Gastroesophageal sphincter (tissue), 4 donors: ENCODE results near the gene RIPPLY1. TPM values are rescaled to one million over a fixed set of nuclear protein-coding genes. Genes with fewer than 3 reads are reported as not detected.

Source experiments
- ATAC-seq: fragments of 150-250 bp; one replicate; pipeline ENCODE4 v1.9.1; 2016; ENCODE audit warnings: mild to moderate bottlenecking, moderate library complexity
- H3K27ac ChIP-seq, 4 donors: fragments of 200-600 bp; sonication (generic) in 3 of 4; 1 replicate in 3 of 4; 2 replicates in 1 of 4; pipeline ENCODE4 v1.5.1; 2016 to 2019
- H3K27me3 ChIP-seq: fragments of 200-600 bp; sonication (generic); one replicate; pipeline ENCODE4 v1.5.1; 2019
- H3K36me3 ChIP-seq, 2 donors: fragments of 200-600 bp; sonication (generic); one replicate each; pipeline ENCODE4 v1.5.1; 2019; ENCODE audit warnings: control low read depth in 1 of 2
- H3K4me1 ChIP-seq, 3 donors: fragments of 200-600 bp; sonication (generic); 1 replicate in 2 of 3; 2 replicates in 1 of 3; pipeline ENCODE4 v1.5.1; 2016 to 2019; ENCODE audit warnings: control low read depth in 2 of 3
- H3K4me3 ChIP-seq, 2 donors: fragments of 200-600 bp; sonication (generic); one replicate each; pipeline ENCODE4 v1.5.1; 2019; ENCODE audit warnings: mild to moderate bottlenecking in 1 of 2, moderate library complexity in 1 of 2
- H3K9me3 ChIP-seq, 3 donors: fragments of 200-600 bp; sonication (generic); one replicate each; pipeline ENCODE4 v1.5.1; 2017 to 2019; ENCODE audit warnings: control low read depth in 2 of 3
- EP300 ChIP-seq: sonication (generic); formaldehyde crosslinking; IDR thresholded peaks from one replicate; pipeline ENCODE4 v1.6.1; 2017; ENCODE audit warnings: antibody characterized with exemption, mild to moderate bottlenecking
- POLR2A ChIP-seq, 2 donors: fragments of 450-650 bp; IDR thresholded peaks; one replicate each; pipeline ENCODE4 v1.6.1; 2017; ENCODE audit warnings: antibody characterized with exemption in 2 of 2, mild to moderate bottlenecking in 2 of 2, moderate library complexity in 1 of 2
- POLR2AphosphoS5 ChIP-seq: sonication (generic); formaldehyde crosslinking; IDR thresholded peaks from one replicate; pipeline ENCODE4 v1.6.1; 2017; ENCODE audit warnings: antibody characterized with exemption
- WGBS, 2 donors: methylation state at CpG; one replicate each; pipeline ENCODE4 v1.1.5; 2018; ENCODE audit warnings: low coverage in 1 of 2; 5-methylcytosine and 5-hydroxymethylcytosine counted together
- total RNA-seq, 4 donors: library from RNA; depleted of rRNA; stranded (reverse); fragments of >200 nt; gene quantifications; one replicate each; pipeline ENCODE4 v1.1.0, GENCODE V29; 2016
- TF ChIP-seq, protein P1 (sequence below), 4 experiments: fragments of 200-600 bp in 2 of 4; fragments of 450-650 bp in 2 of 4; sonication (generic) in 1 of 4; IDR thresholded peaks; one replicate each; pipeline ENCODE4 v1.5.1; 2017 to 2019; ENCODE audit warnings: antibody characterized with exemption in 4 of 4, mild to moderate bottlenecking in 2 of 4, moderate library complexity in 2 of 4

Gene RIPPLY1
- total RNA-seq, 4 donors from 2014 or later: not detected

DNA sequence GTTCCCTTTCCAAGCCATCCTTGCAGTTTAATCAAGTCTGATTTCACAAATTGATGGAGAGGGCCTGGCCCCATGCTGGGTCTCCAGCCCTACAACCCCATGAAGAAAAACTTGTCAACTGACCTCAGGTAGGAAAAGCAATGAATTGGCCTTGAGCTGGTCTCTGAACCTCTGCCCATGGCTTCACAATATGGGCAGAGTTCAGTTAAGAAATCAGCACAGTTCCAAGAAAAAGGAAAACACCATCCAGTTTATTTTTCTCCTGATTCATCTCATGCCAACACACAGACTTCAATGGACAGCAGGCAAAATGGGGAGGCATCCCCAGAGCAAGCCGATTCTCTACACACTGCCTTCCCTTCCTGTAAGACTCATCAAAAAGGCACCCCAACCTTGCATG lies 3.3 kb downstream of the RIPPLY1 start:
- no peaks in the 10 kb centered on the region for H3K9me3 ChIP-seq
- no peak for ATAC-seq
- no peak overlapping the region for H3K27ac ChIP-seq
- no peaks in the 10 kb centered on the region for H3K36me3 ChIP-seq
- H3K4me3 ChIP-seq: no peak overlapping the region
- H3K4me1 ChIP-seq: peaks cover 0 to 20% (median 0%) of the 10 kb centered on the region in 3 donors
- TF ChIP-seq POLR2A (IDR thresholded peaks at IDR 0.05): no peak
- TF ChIP-seq POLR2AphosphoS5: no peak
- TF ChIP-seq, protein P1, sequence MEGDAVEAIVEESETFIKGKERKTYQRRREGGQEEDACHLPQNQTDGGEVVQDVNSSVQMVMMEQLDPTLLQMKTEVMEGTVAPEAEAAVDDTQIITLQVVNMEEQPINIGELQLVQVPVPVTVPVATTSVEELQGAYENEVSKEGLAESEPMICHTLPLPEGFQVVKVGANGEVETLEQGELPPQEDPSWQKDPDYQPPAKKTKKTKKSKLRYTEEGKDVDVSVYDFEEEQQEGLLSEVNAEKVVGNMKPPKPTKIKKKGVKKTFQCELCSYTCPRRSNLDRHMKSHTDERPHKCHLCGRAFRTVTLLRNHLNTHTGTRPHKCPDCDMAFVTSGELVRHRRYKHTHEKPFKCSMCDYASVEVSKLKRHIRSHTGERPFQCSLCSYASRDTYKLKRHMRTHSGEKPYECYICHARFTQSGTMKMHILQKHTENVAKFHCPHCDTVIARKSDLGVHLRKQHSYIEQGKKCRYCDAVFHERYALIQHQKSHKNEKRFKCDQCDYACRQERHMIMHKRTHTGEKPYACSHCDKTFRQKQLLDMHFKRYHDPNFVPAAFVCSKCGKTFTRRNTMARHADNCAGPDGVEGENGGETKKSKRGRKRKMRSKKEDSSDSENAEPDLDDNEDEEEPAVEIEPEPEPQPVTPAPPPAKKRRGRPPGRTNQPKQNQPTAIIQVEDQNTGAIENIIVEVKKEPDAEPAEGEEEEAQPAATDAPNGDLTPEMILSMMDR (IDR thresholded peaks at IDR 0.05): no peak
- no peak for TF ChIP-seq EP300
- 90% methylated on average over 1 of the region's 1 CpG; no CpG with 5 or more reads in 1 of the 2 donors for WGBS, 2 donors
- no peaks in the 10 kb centered on the region for H3K27me3 ChIP-seq

DNA sequence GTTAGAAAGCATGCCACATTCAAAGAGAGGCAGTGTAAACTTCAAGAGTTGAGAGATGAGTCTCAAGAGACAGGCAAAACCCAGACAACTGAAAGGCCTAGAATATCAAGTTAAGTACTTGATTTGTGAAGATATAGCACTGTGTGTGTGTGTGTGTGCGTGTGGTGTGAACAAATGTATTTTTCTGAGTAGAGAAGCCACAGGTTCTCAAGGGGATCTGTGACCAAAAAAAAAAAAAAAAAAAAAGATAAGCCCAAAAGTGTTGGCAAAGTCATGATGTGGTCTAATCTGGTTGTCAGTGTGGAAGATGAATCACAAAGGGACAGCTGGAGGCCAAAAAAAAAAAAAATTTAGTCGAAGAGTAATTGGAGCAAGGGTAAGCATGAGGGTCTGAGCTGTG lies 3.9 kb downstream of the RIPPLY1 start:
- TF ChIP-seq EP300 (no peak), POLR2AphosphoS5 (no peak), POLR2A (IDR thresholded peaks at IDR 0.05) (no peak)
- TF ChIP-seq, protein P1 (IDR thresholded peaks at IDR 0.05): no peak
- 25 to 54% methylated on average over 2 of the region's 2 CpGs for WGBS, 2 donors
- Histone ChIP-seq H3K4me3 (no peak overlapping the region), H3K9me3 (no peaks in the 10 kb centered on the region), H3K27me3 (no peaks in the 10 kb centered on the region), H3K4me1 (peaks cover 0 to 20% (median 0%) of the 10 kb centered on the region in 3 donors), H3K27ac (no peak overlapping the region), H3K36me3 (no peaks in the 10 kb centered on the region)
- no peak for ATAC-seq

DNA sequence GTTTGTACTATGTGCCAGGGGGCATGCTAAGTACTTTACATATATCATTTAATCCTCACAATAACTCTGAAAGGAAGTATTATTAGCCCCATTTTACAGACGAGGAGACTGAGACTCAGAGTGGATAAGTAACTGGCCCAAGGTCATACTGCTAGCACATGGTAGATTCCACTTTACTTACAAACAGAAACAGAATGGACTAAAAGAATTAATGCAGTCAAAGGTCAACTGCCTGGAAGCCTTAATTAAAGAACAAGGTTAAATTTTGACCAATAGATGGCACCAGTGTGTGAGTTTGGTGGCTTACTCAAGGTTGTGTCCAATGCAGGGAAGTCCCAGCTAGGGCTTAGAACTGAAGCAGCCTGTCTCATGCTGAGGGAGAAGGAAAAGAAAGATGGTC lies 4.7 kb downstream of the RIPPLY1 start:
- no peaks in the 10 kb centered on the region for H3K9me3 ChIP-seq
- ATAC-seq: no peak
- H3K4me1 ChIP-seq: peaks cover 0 to 14% (median 0%) of the 10 kb centered on the region in 3 donors
- H3K36me3 ChIP-seq: no peaks in the 10 kb centered on the region
- no peaks in the 10 kb centered on the region for H3K27me3 ChIP-seq
- TF ChIP-seq, protein P1 (IDR thresholded peaks at IDR 0.05): peak in 2 of 4 experiments; percentile 5 to 38
- TF ChIP-seq EP300 (no peak), POLR2A (IDR thresholded peaks at IDR 0.05) (no peak), POLR2AphosphoS5 (no peak)
- no peak overlapping the region for H3K27ac ChIP-seq
- H3K4me3 ChIP-seq: no peak overlapping the region
- WGBS, 2 donors: 38% methylated on average over 1 of the region's 1 CpG

DNA sequence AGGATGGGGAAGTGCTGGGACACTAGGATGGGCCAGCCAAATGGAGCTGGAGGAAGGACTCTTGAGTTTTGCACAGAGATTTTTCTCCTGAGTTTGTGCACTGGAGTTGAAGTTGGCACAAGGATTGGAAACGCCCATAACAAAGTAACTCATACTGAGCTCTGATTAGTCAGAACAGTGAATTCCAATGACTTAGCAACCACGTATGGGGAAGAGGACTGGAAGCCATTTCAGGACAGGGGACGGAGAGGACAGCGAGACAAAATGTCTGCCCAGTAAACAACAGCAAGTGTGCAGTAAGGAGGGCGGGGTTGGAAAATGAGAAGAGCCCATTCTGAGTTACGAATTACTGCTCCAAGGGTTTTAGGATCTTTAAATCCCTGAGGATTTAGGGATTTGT lies 5.9 kb downstream of the RIPPLY1 start:
- no peak overlapping the region for H3K4me3 ChIP-seq
- no peak overlapping the region for H3K27ac ChIP-seq
- H3K36me3 ChIP-seq: no peaks in the 10 kb centered on the region
- peaks cover 0 to 14% (median 0%) of the 10 kb centered on the region in 3 donors for H3K4me1 ChIP-seq
- ATAC-seq: no peak
- no peaks in the 10 kb centered on the region for H3K9me3 ChIP-seq
- no peak for TF ChIP-seq POLR2A (IDR thresholded peaks at IDR 0.05)
- TF ChIP-seq EP300: no peak
- TF ChIP-seq, protein P1 (IDR thresholded peaks at IDR 0.05): no peak
- TF ChIP-seq POLR2AphosphoS5: no peak
- WGBS, 2 donors: 70% methylated on average over 2 of the region's 6 CpGs; no CpG with 5 or more reads in 1 of the 2 donors
- H3K27me3 ChIP-seq: no peaks in the 10 kb centered on the region

DNA sequence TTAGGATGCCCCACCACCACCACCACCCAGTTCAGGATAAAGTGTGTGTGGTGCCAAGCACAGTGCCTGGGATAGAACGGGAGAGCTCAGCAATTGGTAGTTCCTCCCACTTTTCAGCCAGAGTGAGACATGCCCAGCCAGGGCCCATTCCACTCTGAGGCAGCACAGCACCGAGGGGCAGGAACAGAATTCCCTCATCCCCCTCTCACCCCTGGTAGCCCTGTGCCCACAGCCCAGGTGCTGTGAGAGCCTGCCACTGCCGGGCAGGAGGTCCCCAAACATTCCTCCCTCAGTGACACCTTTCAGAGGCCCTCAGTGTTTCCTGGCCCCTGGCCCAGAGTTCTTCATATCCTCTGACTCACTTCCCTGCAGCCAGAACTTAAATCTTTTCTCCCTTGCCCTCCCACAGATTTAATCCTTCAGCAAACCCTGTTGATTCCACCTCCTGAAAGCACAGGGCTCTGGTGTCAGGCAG lies 8.1 kb downstream of the RIPPLY1 start:
- Histone ChIP-seq H3K27me3 (no peaks in the 10 kb centered on the region), H3K4me1 (peaks cover 0 to 14% (median 0%) of the 10 kb centered on the region in 3 donors), H3K27ac (peak overlapping the region in 1 of 4 donors; percentile 39), H3K36me3 (no peaks in the 10 kb centered on the region), H3K9me3 (no peaks in the 10 kb centered on the region), H3K4me3 (no peak overlapping the region)
- WGBS, 2 donors: no CpG with 5 or more reads among the region's 3 CpGs
- TF ChIP-seq POLR2A (IDR thresholded peaks at IDR 0.05) (no peak), POLR2AphosphoS5 (no peak), EP300 (no peak)
- TF ChIP-seq, protein P1 (IDR thresholded peaks at IDR 0.05): no peak
- ATAC-seq: no peak
